Measurements from ENCODE around the gene CDH8.
"Not testable (repeated sequence)": the region's sequence is repeated elsewhere in the genome, so short reads cannot be mapped to it uniquely, and the experiment has no call there.

CDH8 gene

GRCh38 chr16:61715393-61715792, 320.8 kb downstream of the CDH8 start:
- Histone ChIP-seq H3K4me2 (ENCODE audit: low read length, poor library complexity, severe bottlenecking) (no peak overlapping the region), H3K14ac (ENCODE audit: low read length in 2 of 2) (no peak overlapping the region), H3K9ac (ENCODE audit: low read length) (no peak overlapping the region)

GRCh38 chr16:61713787-61714186, 322.5 kb downstream of the CDH8 start:
- no peak overlapping the region for H2AFZ ChIP-seq (ENCODE audit: low read depth, low read length)
- 82% methylated on average over 5 of the region's 5 CpGs for WGBS
- H3K4me2 ChIP-seq (ENCODE audit: low read length, poor library complexity, severe bottlenecking): no peak overlapping the region
- no peak overlapping the region for H3K9ac ChIP-seq (ENCODE audit: low read length)
- no peak overlapping the region for H2BK5ac ChIP-seq (ENCODE audit: low read depth, low read length, poor library complexity, severe bottlenecking)
- no peak for DNase-seq
- no peak overlapping the region for H3K14ac ChIP-seq (ENCODE audit: low read length in 2 of 2)
- no peak overlapping the region for H2BK120ac ChIP-seq (ENCODE audit: low read depth, low read length)
- H3K4me1 ChIP-seq (ENCODE audit: control insufficient read depth, insufficient read depth, low read depth, low read length): no peaks in the 10 kb centered on the region
- H3K36me3 ChIP-seq (ENCODE audit: control insufficient read depth in 1 of 2, insufficient read depth in 2 of 2, low read depth in 1 of 2, low read length in 2 of 2): no peaks in the 10 kb centered on the region
- H3K4ac ChIP-seq (ENCODE audit: low read depth in 1 of 2, low read length in 2 of 2): no peak overlapping the region
- no peak overlapping the region for H2BK12ac ChIP-seq (ENCODE audit: low read length in 2 of 2)
- no peak overlapping the region for H3K27ac ChIP-seq (ENCODE audit: low read length, poor library complexity, severe bottlenecking)
- H4K91ac ChIP-seq (ENCODE audit: low read length): no peak overlapping the region
- H2AK5ac ChIP-seq (ENCODE audit: low read length, severe bottlenecking): no peak overlapping the region
- H3K4me3 ChIP-seq (ENCODE audit: insufficient read depth in 1 of 2, low read depth in 1 of 2, low read length in 2 of 2): no peak overlapping the region
- H3K27me3 ChIP-seq (ENCODE audit: control insufficient read depth in 1 of 2, insufficient read depth in 1 of 2, low read length in 2 of 2): no peaks in the 10 kb centered on the region
- no peak overlapping the region for H2BK15ac ChIP-seq (ENCODE audit: low read depth, poor library complexity, severe bottlenecking)
- no peaks in the 10 kb centered on the region for H3K9me3 ChIP-seq (ENCODE audit: control insufficient read depth, low read length)
- no peak overlapping the region for H3K23ac ChIP-seq (ENCODE audit: low read length in 2 of 2)
- H4K8ac ChIP-seq (ENCODE audit: low read length): no peak overlapping the region
- H3K18ac ChIP-seq (ENCODE audit: low read depth in 1 of 2, low read length in 2 of 2): no peak overlapping the region
- no peaks in the 10 kb centered on the region for H3K79me1 ChIP-seq (replicated peaks; ENCODE audit: low read length, poor library complexity, severe bottlenecking)

More at GRCh38 chr16:61715393-61715792, 320.8 kb downstream of the CDH8 start:
- H3K4me3 ChIP-seq (ENCODE audit: insufficient read depth in 1 of 2, low read depth in 1 of 2, low read length in 2 of 2): no peak overlapping the region
- no peak for DNase-seq
- H3K36me3 ChIP-seq (ENCODE audit: control insufficient read depth in 1 of 2, insufficient read depth in 2 of 2, low read depth in 1 of 2, low read length in 2 of 2): no peaks in the 10 kb centered on the region
- no peak overlapping the region for H4K8ac ChIP-seq (ENCODE audit: low read length)
- no peak overlapping the region for H2AK5ac ChIP-seq (ENCODE audit: low read length, severe bottlenecking)
- H4K91ac ChIP-seq (ENCODE audit: low read length): no peak overlapping the region
- H3K9me3 ChIP-seq (ENCODE audit: control insufficient read depth, low read length): no peaks in the 10 kb centered on the region
- H3K27ac ChIP-seq (ENCODE audit: low read length, poor library complexity, severe bottlenecking): no peak overlapping the region
- H2BK5ac ChIP-seq (ENCODE audit: low read depth, low read length, poor library complexity, severe bottlenecking): no peak overlapping the region
- no peak overlapping the region for H2BK120ac ChIP-seq (ENCODE audit: low read depth, low read length)
- H3K4me1 ChIP-seq (ENCODE audit: control insufficient read depth, insufficient read depth, low read depth, low read length): no peaks in the 10 kb centered on the region
- H3K79me1 ChIP-seq (replicated peaks; ENCODE audit: low read length, poor library complexity, severe bottlenecking): no peaks in the 10 kb centered on the region
- no peaks in the 10 kb centered on the region for H3K27me3 ChIP-seq (ENCODE audit: control insufficient read depth in 1 of 2, insufficient read depth in 1 of 2, low read length in 2 of 2)
- H3K23ac ChIP-seq (ENCODE audit: low read length in 2 of 2): no peak overlapping the region
- no peak overlapping the region for H2AFZ ChIP-seq (ENCODE audit: low read depth, low read length)
- H3K18ac ChIP-seq (ENCODE audit: low read depth in 1 of 2, low read length in 2 of 2): no peak overlapping the region
- no peak overlapping the region for H3K4ac ChIP-seq (ENCODE audit: low read depth in 1 of 2, low read length in 2 of 2)
- H2BK15ac ChIP-seq (ENCODE audit: low read depth, poor library complexity, severe bottlenecking): no peak overlapping the region
- H2BK12ac ChIP-seq (ENCODE audit: low read length in 2 of 2): no peak overlapping the region

- H3K4me1 ChIP-seq (ENCODE audit: control insufficient read depth, insufficient read depth, low read depth, low read length): not testable (repeated sequence)
Observed at GRCh38 chr16:61699640-61700039, 336.6 kb downstream of the CDH8 start.

GRCh38 chr16:61684541-61684940, 351.7 kb downstream of the CDH8 start:
- Histone ChIP-seq H2BK120ac (ENCODE audit: low read depth, low read length) (no peak overlapping the region), H3K36me3 (ENCODE audit: control insufficient read depth in 1 of 2, insufficient read depth in 2 of 2, low read depth in 1 of 2, low read length in 2 of 2) (no peaks in the 10 kb centered on the region), H3K4me3 (ENCODE audit: insufficient read depth in 1 of 2, low read depth in 1 of 2, low read length in 2 of 2) (no peak overlapping the region), H3K9ac (ENCODE audit: low read length) (no peak overlapping the region), H4K91ac (ENCODE audit: low read length) (no peak overlapping the region), H3K4me2 (ENCODE audit: low read length, poor library complexity, severe bottlenecking) (no peak overlapping the region), H3K4ac (ENCODE audit: low read depth in 1 of 2, low read length in 2 of 2) (no peak overlapping the region), H3K14ac (ENCODE audit: low read length in 2 of 2) (no peak overlapping the region), H2AFZ (ENCODE audit: low read depth, low read length) (no peak overlapping the region), H4K8ac (ENCODE audit: low read length) (no peak overlapping the region), H3K27ac (ENCODE audit: low read length, poor library complexity, severe bottlenecking) (no peak overlapping the region), H3K27me3 (ENCODE audit: control insufficient read depth in 1 of 2, insufficient read depth in 1 of 2, low read length in 2 of 2) (no peaks in the 10 kb centered on the region), H2BK15ac (ENCODE audit: low read depth, poor library complexity, severe bottlenecking) (no peak overlapping the region), H3K23ac (ENCODE audit: low read length in 2 of 2) (no peak overlapping the region), H3K9me3 (ENCODE audit: control insufficient read depth, low read length) (no peaks in the 10 kb centered on the region), H2BK12ac (ENCODE audit: low read length in 2 of 2) (no peak overlapping the region), H2AK5ac (ENCODE audit: low read length, severe bottlenecking) (no peak overlapping the region), H3K18ac (ENCODE audit: low read depth in 1 of 2, low read length in 2 of 2) (no peak overlapping the region), H3K79me1 (replicated peaks; ENCODE audit: low read length, poor library complexity, severe bottlenecking) (no peaks in the 10 kb centered on the region), H2BK5ac (ENCODE audit: low read depth, low read length, poor library complexity, severe bottlenecking) (no peak overlapping the region), H3K4me1 (ENCODE audit: control insufficient read depth, insufficient read depth, low read depth, low read length) (no peaks in the 10 kb centered on the region)
- DNase-seq: no peak
- WGBS: 86% methylated on average over 3 of the region's 3 CpGs

More at GRCh38 chr16:61699640-61700039, 336.6 kb downstream of the CDH8 start:
- not testable (repeated sequence) for H3K27ac ChIP-seq (ENCODE audit: low read length, poor library complexity, severe bottlenecking); H3K9ac ChIP-seq (ENCODE audit: low read length); H4K91ac ChIP-seq (ENCODE audit: low read length); H3K27me3 ChIP-seq (ENCODE audit: control insufficient read depth in 1 of 2, insufficient read depth in 1 of 2, low read length in 2 of 2); H3K23ac ChIP-seq (ENCODE audit: low read length in 2 of 2); H4K8ac ChIP-seq (ENCODE audit: low read length); H2BK5ac ChIP-seq (ENCODE audit: low read depth, low read length, poor library complexity, severe bottlenecking); H2BK15ac ChIP-seq (ENCODE audit: low read depth, poor library complexity, severe bottlenecking); H3K4ac ChIP-seq (ENCODE audit: low read depth in 1 of 2, low read length in 2 of 2); H3K4me2 ChIP-seq (ENCODE audit: low read length, poor library complexity, severe bottlenecking); H3K36me3 ChIP-seq (ENCODE audit: control insufficient read depth in 1 of 2, insufficient read depth in 2 of 2, low read depth in 1 of 2, low read length in 2 of 2); H3K4me3 ChIP-seq (ENCODE audit: insufficient read depth in 1 of 2, low read depth in 1 of 2, low read length in 2 of 2); H2BK12ac ChIP-seq (ENCODE audit: low read length in 2 of 2); H3K18ac ChIP-seq (ENCODE audit: low read depth in 1 of 2, low read length in 2 of 2); H2AFZ ChIP-seq (ENCODE audit: low read depth, low read length); H2AK5ac ChIP-seq (ENCODE audit: low read length, severe bottlenecking); H3K9me3 ChIP-seq (ENCODE audit: control insufficient read depth, low read length); H2BK120ac ChIP-seq (ENCODE audit: low read depth, low read length); DNase-seq; H3K14ac ChIP-seq (ENCODE audit: low read length in 2 of 2); H3K79me1 ChIP-seq (replicated peaks; ENCODE audit: low read length, poor library complexity, severe bottlenecking)
- WGBS: 76% methylated on average over 2 of the region's 4 CpGs

All from mesenchymal stem cell (in vitro differentiated cells and primary cell).